Vagina (tissue), 2 donors: Measurements from ENCODE around the gene SPECC1.

Experiments used
- POLR2A ChIP-seq, 2 donors: fragments of 450-650 bp; IDR thresholded peaks; one replicate each; pipeline ENCODE4 v1.6.1; 2017; ENCODE audit warnings: antibody characterized with exemption in 2 of 2, mild to moderate bottlenecking in 2 of 2, moderate library complexity in 2 of 2
- POLR2AphosphoS5 ChIP-seq, 2 donors: sonication (generic); formaldehyde crosslinking; IDR thresholded peaks; one replicate each; pipeline ENCODE4 v1.9.0; 2017; ENCODE audit warnings: antibody characterized with exemption in 2 of 2, mild to moderate bottlenecking in 2 of 2, low read depth in 1 of 2; ENCODE audit not compliant: insufficient read depth in 1 of 2
- TF ChIP-seq, protein P1 (sequence below), 3 experiments: fragments of 450-650 bp in 2 of 3; fragments of 200-600 bp in 1 of 3; sonication (generic) in 1 of 3; IDR thresholded peaks; one replicate each; pipeline ENCODE4 v1.5.1; 2017 to 2019; ENCODE audit warnings: antibody characterized with exemption in 3 of 3, mild to moderate bottlenecking in 2 of 3, moderate library complexity in 2 of 3

DNA sequence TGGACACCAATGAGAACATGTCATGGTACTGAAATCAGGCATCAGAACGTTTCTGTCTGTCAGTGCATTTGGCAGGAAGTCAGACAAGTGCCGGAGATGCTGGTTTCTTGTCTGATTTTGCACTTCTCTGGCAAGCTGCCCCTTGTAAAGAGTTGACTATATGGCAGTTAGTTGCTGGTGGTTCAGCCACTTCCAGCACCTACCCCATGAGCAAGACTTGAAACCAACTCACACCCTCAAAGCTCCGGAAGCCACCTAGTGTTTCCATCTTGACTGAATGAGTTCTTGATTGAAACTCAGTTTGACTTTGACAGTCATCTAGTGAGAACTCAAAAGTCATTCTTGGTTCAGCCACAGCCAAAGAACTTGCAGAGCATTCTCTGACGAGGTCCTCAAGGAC is 225.1 kb downstream of the SPECC1 start:
- TF ChIP-seq, protein P1, sequence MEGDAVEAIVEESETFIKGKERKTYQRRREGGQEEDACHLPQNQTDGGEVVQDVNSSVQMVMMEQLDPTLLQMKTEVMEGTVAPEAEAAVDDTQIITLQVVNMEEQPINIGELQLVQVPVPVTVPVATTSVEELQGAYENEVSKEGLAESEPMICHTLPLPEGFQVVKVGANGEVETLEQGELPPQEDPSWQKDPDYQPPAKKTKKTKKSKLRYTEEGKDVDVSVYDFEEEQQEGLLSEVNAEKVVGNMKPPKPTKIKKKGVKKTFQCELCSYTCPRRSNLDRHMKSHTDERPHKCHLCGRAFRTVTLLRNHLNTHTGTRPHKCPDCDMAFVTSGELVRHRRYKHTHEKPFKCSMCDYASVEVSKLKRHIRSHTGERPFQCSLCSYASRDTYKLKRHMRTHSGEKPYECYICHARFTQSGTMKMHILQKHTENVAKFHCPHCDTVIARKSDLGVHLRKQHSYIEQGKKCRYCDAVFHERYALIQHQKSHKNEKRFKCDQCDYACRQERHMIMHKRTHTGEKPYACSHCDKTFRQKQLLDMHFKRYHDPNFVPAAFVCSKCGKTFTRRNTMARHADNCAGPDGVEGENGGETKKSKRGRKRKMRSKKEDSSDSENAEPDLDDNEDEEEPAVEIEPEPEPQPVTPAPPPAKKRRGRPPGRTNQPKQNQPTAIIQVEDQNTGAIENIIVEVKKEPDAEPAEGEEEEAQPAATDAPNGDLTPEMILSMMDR (IDR thresholded peaks at IDR 0.05), result no peak
- no peak for TF ChIP-seq POLR2A (IDR thresholded peaks at IDR 0.05)
- TF ChIP-seq POLR2AphosphoS5 (IDR thresholded peaks at IDR 0.05; ENCODE audit: insufficient read depth in 1 of 2, low read depth in 1 of 2), result no peak
